Gastroesophageal sphincter (tissue), 3 donors: ENCODE results near the gene NSMF.

Experiments
- CTCF ChIP-seq, 4 experiments: fragments of 200-600 bp in 2 of 4; fragments of 450-650 bp in 2 of 4; sonication (generic) in 1 of 4; IDR thresholded peaks; one replicate each; pipeline ENCODE4 v1.5.1; 2017 to 2019; ENCODE audit warnings: antibody characterized with exemption in 4 of 4, mild to moderate bottlenecking in 2 of 4, moderate library complexity in 2 of 4
- EP300 ChIP-seq: sonication (generic); formaldehyde crosslinking; IDR thresholded peaks from one replicate; pipeline ENCODE4 v1.6.1; 2017; ENCODE audit warnings: antibody characterized with exemption, mild to moderate bottlenecking
- POLR2A ChIP-seq, 2 donors: fragments of 450-650 bp; IDR thresholded peaks; one replicate each; pipeline ENCODE4 v1.6.1; 2017; ENCODE audit warnings: antibody characterized with exemption in 2 of 2, mild to moderate bottlenecking in 2 of 2, moderate library complexity in 1 of 2
- POLR2AphosphoS5 ChIP-seq: sonication (generic); formaldehyde crosslinking; IDR thresholded peaks from one replicate; pipeline ENCODE4 v1.6.1; 2017; ENCODE audit warnings: antibody characterized with exemption

GRCh38 chr9:137429546-137429890 lies 29.6 kb downstream of the NSMF start:
- TF ChIP-seq CTCF (IDR thresholded peaks at IDR 0.05) (no peak), EP300 (no peak), POLR2A (IDR thresholded peaks at IDR 0.05) (no peak), POLR2AphosphoS5 (no peak)
